SIG-M5 (cell line): ENCODE data around the gene HSD17B3.
"Not testable (repeated sequence)": the region's sequence is repeated elsewhere in the genome, so short reads cannot be mapped to it uniquely, and the experiment has no call there.

Experiments used
- DNase-seq: peaks from one replicate; lab custom pipeline; 2025; lab: John Stamatoyannopoulos, UW

Gene HSD17B3

DNA sequence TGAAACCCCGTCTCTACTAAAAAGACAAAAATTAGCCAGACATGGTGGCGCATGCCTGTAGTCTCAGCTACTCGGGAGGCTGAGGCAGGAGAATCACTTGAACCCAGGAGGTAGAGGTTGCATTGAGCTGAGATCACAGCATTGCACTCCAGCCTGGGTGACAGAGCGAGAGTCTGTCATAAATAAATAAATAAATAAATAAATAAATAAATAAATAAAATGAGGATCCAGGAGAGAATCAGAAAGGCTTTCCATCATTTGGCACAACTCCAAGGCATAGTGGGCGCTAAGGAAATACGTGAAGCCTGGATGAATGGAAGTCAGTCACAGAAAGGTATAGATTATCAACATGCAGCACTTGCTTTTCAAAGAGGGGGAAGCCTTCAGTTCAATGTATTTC, 65.6 kb downstream of the HSD17B3 start:
- not testable (repeated sequence) for DNase-seq

DNA sequence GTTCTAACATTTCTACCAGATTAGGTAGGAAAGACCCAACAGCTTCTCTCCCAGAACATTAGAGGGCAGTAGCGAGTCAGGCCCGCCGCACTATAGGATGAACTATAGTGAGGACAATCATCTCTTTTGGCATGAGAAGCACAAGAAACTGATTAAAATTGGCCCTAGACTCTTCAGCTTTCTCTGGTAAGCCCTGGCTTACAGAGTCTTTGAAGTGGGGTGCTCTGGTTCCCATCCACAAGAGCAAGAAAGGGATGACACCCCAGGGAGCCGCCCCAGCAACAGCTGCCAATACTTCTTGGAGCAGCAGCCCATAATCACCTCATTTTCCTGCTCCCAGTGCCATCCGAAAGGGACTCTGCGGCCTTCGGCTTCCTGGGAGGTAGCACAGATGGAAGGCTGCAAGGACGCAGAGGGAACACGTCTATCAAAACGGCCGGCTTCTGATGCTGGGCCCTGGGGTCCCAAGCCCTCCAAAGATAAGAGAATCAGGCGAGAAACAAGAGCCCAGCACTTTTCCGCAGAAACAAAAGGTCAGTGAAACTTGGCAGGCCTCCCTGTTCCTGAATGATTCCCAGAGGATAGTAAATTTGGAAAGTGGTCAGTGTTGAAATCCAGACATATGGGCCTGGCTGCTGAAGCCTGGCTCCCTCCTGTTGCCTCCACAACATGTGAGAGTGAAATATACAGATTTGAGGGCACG, 69.3 kb downstream of the HSD17B3 start:
- DNase-seq = no peak

DNA sequence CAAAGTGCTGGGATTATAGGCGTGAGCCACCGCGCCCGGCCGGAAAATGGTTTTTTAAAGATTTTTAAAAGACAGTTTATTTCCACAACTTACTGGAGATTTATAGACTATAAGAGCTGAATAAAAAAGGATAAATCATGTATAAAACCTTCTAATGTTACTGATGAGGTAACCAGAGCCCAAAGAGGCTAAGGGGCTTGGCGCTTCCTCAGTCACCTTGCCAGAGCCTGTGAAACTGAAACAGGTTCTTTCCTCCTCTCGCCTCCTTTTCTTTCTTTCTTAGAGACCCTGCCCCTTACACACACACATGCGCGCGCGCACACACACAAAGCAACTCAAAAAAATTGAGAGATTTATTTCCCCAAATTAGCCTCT, 69.8 kb downstream of the HSD17B3 start:
- no peak for DNase-seq

DNA sequence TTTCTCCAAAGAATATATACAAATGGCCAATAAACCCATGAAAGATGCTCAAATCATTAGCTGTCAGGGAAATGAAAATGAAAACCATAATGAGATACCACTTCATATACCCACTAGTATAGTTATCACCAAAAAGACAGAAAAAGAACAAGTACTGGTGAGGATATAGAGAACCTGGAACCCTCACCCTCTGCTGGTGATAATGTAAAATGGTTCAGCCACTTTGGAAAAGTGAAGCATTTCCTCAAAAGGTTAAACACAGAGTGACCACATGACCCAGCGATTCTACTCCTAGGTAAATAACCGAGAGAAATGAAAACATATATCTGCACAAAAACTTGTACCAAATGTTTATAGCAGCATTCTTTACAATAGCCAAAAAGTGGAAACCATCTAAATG, 72.0 kb downstream of the HSD17B3 start:
- DNase-seq = no peak

DNA sequence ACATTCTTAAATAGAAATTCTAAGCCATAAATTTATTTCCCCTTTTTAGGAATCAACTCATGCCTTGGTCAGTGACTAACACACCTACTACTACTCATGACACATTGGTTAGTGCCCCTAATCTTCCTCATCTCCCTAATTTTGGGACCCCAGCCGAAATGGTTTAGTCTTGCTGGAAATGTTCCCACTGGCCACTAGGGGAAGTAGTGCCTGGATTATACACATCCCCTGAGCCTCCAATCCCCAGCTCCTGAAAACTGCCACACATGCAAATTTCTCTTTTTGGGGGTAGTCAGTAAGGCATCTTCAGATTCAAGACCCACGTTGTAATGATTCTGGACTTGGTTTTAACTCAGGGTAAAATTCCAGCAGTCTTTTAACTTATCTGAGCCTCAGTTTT, 79.8 kb downstream of the HSD17B3 start:
- no peak for DNase-seq

DNA sequence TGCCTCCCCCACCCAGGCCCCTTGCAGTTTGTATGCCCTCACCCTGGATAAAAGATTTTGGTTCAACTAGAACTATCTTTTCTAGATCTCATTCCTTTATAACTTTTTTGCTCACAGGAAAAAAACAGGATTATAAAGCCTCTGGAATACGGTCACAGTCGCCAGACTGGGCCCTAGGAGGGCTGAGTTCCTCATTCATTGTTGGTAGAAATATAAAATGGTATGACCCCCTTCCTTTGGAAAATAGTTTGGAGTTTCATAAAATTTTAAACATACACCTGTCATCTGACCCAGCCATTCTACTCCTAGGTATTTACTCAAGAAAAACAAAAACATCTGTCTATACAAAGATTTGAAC, 82.1 kb downstream of the HSD17B3 start:
- no peak for DNase-seq

DNA sequence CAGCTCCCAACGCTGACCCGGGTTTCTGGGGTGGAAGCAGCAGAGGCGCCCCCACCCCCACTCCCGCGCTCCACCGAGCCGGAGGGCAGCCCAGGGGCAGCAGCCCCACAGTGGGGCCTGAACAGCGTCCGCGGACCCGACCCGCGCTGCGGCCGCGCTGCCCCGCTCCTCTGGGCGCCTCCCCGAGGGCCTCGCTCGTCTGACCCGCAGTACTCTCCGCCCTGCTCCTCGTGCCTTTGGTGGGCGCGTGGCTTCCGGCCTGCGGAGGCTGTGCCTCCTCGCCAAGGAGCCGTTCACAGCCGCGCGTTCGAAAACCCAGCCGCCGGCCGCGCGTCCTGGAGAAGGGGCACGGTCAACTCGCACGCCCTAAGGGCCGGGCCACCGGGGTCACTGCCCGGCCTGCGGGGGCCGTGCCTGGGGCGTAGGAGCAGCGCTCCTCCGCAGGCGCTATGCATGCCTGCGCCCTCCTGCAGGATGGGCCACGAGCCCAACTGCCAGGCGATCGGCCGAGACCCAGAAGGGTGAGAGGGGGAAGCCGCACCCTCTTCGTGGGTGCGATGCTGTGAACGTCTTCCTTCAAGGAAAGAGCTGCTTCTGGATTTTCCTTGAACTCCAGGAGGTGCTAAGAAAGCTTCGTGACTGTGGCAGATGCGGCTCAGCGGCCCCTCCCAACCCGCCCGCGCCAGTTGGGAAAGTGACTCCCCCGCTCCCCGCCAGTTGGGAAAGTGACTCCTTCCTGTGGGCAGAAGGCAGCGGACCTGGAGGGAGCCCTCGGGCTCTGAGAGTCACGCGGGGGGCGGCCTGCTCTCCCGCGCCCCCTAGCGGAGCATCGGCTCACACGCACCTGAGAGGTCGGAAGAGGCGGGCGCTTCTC, 82.7 kb downstream of the HSD17B3 start:
- no peak for DNase-seq

DNA sequence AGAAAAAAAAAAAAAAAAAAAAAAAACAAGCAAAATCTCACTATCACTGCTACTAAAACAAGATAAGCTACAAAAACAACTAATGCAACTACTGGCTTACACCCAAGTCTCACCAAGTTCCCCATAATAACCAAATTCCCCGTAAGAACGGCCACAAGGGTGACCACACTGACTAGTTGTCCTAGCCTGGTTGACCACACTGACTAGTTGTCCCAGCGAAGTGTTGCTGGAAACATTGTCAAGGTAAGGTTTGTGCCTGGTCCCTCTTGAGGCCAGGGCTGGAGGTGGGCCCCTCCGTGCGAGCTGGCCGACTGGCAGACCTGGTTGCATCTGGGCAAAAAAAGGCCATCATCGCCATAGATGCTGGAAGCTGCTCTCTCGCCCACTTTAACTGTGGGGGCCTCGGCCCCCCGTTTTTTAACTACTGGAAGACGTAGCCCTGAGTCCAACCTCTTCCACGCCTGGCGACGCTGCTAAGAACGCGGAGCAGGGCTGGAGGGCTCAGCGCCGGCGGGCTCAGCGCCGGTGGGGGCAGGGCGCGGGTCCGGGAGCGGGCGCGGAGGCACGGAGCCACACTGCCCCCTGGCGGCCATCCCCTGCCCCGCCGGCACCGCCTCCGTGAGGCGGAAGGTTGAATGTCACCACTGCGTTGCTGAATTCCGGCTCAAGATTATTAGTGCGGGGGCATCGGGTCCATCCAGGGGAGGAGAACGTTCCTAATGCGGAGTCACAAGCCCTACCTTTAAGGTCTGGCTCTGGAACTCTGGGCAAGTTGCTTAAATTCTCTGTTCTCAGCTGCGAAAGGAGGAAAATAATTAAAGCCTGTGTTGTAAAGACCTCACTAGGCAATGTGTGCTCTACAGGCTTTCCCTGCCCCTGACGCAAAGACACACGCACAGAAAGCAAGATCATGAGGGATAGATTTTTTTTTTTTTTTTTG, 84.0 kb downstream of the HSD17B3 start:
- no peak for DNase-seq

DNA sequence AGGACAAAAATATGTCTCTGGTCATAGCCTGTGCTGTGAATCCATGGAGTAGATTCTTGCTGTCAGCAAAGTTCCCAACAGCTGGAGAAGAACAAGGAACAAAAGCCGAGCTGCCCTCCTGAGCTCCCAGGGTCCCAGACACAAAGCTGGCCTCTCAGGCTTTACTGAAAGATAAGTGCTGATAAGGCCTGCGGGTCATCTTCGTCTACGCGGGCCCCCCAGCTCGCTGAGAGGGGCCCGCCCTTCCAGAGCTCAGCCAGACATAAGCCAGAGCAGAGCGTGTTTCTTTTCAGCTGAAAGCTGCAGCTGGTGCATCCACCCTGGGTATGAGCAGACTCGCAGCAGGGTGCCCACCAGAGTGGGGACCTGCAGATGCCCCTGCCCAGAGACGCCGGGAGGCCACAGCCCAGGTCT, 84.7 kb downstream of the HSD17B3 start:
- no peak for DNase-seq

DNA sequence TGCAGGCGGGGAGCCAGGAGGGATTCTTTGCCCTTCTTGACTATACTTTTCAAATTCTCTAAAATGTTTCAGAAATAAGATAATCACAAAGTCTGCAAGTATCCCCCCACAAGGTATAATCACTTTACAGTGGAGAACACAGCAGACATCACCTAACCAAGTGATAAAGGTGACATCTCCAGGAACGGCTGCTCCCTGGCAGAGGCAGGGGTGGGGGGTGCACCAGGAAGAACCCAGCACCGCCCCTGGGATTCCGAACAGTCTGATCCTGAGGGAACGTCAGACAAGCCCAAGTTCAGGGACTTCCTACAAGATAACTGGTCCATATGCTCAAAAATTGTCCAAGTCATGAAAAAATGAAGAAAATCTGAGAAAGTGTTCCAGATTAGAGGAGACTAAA, 85.4 kb downstream of the HSD17B3 start:
- DNase-seq = no peak

DNA sequence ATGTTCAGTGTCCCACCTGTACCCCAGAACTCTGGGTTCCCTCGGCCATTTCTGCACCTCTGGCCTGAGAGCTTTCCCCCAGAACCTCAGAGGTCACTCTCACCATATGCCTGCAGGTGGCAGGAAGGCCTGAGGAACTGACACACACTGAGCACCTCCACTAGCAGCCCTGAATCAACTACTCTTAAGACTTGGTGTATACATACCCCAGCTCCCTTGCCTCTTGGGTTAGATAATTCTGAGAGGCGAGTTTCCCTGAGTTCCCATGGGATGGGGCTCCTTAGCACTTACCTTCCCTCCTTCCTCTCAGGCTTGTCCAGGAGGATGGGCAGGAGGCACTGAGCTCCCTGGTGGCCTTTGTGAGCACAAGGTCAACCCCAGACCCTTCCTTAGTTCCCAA, 86.1 kb downstream of the HSD17B3 start:
- no peak for DNase-seq

DNA sequence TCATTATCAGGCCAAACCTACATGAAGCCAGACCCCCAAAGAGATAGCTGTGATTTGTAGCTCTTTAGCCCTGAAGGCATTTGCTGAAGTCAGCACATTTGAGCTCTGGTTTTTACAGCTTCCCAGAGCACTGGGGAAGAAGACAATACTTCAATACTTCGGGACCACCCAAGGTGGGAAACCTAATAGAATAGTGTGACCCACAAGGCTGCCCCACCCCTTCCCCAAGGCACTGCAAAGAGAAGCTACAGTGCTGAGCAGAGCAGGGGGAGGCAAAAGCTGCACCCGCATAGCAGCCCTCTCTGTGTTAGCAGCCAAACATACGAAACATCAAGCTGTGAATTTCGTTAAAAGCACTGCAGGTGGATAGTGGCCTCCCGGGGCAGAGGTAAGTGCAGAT, 87.3 kb downstream of the HSD17B3 start:
- DNase-seq = no peak

DNA sequence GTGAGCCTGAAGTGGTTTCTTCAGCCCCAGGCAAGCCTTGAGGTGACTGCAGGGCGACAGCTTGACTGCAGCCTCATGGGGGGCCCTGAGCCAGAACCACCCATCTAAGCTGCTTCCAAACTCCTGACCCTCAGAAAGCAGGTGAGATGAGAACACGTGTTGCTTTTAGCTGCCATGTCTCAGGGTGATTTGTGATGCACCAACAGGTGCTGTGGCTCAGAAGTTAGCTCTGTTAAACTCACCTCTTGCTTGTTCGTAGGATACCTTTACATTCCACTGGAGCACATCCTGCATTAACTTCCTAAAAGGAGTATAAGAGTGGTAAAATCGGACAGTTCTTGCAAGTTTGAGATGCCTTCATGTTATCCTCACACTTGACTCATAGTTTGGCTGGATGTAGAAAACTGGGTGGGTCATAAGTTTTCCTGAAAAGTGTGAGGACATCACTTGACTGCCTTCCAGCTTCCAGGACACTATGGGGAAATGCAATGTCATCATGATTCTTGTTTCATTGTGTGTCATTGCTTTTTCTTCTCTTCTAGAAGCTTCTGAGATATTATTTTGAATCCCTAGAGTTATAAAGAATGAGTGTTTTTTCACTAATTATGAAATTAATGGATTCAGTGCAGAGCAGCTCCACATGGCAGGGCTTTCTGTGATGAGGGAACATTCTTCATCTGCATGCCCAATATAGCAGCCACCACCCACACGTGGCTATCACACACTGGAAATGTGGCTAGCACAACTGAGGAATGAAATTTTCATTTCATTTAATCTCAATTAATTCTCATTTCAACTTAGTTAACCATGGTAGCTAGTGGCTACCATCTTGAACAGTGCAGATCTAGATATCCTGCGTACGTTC, 92.3 kb downstream of the HSD17B3 start:
- no peak for DNase-seq

DNA sequence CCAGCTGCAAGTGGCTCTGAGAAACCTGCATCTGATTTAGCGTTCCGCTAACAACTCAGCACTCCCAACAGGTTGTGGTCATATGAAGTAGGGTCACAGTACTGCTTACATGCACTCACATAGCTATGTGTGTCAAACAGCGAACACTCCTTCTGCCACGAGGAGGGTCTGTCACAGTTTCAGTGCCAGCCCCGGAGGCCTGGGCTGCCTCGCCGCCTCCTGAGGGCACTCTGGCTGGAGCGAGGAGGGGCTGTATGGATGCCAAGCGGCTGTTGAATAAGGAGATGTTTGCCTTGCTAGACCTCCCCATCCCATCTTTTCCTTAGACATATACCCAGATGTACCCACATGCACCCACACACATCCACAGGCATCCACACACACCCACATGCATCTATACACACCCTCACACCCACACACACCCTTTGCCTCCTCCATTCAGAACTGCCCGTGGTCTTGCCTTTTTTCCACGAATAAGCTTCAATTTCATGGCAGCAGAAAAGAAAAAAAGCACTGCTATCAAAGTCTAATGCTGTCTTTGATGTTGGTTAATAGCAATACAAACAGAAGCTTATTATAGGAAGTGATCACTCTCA, 95.7 kb downstream of the HSD17B3 start:
- no peak for DNase-seq

DNA sequence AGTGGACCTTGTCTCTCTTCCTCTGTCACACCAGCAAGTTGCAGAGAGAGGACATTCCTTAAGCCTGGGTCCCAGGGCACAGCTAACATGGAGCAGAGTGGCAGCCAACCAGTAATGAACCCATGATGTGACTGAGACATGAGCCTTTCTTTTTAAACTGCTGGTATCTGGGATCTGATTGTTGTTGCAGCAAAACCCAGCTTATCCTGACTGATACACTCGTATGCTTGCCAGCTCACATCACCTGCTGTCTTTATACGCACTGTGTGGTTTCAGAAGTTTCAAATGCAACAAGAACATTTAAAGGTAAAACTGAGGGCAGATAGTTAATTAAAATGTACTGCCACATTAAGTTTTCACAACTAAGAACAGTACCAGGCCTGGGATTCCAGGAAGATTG, 97.1 kb downstream of the HSD17B3 start:
- DNase-seq = no peak

DNA sequence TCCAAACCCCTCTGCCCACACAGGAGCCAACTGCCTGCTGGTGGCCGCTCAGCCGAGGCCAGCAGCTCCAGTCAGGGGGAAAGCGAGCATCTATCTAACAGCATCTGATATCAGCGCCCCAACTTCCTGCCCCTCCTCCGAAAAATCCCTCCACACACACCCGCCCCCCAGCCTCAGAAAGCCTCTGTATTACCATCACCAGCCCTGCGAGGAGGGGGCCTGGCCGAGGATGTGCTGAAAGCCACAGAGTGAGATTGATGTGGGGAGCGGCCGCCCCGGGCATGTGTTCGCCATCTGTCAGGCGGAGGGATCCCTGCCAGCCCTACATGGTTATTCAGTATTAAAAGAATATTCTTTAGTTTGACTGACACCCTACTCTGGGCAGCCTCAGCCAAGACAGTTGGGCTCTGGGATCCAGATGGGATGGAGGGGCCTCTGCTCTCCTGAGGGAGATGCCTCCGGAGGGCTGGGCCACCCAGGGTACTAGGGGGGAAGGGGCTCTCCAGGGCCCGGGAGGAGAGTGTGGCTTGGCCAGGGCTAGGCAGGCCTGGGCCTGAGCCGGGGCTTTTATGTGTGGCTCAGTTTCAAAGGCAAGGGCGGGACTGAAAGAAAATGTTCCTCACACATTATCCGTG, 98.0 kb downstream of the HSD17B3 start:
- no peak for DNase-seq

DNA sequence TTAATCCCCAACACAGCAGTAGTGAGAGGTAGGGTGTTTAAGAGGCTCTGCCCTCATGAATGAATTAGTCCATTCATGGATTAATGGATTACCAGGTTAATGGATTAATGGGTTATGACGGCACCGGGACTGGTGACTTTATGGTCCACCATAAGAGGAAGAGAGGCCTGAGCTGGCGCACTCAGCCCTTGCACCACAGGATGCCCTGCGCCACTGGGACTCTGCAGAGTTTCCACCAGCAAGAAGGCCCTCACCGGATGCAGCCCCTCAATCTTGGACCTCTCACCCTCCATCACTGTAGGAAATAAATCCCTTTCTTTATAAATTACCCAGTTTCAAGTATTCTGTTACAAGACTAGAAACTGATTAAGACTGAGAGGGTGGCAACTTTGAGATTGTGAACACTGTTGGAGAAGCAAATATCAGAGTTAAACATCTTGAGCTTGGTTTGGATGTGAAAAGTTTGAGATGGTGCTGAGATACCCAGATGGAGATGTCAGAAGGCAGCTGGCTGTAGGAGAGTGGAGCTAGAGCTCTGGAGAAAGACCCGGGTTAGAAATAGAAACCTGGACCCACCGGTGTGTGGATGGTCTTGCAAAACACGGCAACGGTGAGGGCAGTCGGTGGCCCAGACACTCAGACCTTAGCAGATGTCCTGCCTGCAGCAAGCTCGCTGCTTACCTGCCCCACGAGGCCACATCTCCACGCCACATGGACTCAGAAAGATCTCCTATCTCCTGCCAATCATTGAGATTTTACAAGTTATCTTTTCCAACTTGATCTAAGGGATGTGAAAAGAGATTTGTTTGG, 98.8 kb downstream of the HSD17B3 start:
- no peak for DNase-seq

DNA sequence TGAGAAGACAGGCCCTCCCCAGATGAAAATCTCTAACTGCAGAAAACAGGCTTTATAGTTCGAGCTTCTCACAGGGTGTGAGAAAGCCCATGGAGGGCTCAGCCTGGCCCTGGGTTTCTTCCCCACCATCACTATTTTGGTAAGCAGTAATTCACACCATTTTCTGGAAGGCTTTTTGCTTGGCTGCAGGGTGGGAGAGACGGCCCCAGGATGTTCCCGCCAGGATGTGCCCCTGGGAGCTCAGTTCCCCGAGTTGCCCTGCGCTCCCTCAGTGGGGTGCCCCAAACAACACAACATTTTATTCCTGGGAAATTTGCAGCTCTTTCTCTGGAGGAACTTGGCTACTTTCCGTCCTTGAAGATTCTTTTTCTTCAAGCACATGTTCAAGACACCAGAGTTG, 100.8 kb downstream of the HSD17B3 start:
- no peak for DNase-seq

DNA sequence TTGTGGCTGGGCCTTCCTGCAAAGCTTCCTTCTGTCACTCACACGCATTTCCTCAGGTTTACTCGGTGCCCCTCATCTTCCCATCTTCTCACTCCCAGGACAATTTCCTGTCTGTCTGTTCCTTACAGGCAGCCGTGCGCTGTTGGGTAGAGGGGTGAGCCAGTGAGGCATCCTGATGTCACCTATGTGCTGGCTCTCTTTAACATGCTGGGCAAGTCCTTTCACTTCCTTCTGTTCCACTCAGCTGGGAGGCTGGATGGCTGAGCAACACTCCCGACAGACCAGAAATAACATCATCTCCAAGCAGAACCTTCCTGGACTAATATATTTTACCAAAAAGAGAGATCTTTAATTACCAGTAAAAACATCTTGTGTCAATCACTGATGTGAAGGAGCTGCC, 103.0 kb downstream of the HSD17B3 start:
- DNase-seq = no peak

DNA sequence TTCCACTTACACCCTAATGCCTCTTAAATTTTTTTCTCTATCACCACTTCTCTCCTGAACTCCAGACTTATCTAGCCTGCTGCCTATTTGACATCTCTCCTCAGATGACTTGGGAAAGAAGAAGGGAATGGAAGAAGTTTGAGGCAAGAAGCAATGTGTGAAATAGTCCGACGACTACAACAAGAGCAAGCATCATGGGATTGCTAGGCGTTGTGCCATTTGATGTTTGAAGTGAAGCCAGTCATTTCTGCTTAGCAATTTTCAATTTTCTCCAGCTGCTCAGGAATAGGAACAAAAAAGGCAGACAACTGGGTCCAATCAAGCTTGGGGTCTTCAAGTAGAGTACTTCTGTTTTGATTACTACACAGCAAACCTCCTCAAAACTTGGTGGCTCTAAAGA, 106.4 kb downstream of the HSD17B3 start:
- DNase-seq = no peak
